GM19025 (cell line): ENCODE results near the gene ATG5.

Experiments used
- ATAC-seq: cut with Tn5 transposase; IDR thresholded peaks from one replicate; pipeline ENCODE4 v1.9.1; 2021; ENCODE audit warnings: mild to moderate bottlenecking, low read depth, moderate library complexity; ENCODE audit not compliant: unreplicated experiment

The ATG5 gene

DNA sequence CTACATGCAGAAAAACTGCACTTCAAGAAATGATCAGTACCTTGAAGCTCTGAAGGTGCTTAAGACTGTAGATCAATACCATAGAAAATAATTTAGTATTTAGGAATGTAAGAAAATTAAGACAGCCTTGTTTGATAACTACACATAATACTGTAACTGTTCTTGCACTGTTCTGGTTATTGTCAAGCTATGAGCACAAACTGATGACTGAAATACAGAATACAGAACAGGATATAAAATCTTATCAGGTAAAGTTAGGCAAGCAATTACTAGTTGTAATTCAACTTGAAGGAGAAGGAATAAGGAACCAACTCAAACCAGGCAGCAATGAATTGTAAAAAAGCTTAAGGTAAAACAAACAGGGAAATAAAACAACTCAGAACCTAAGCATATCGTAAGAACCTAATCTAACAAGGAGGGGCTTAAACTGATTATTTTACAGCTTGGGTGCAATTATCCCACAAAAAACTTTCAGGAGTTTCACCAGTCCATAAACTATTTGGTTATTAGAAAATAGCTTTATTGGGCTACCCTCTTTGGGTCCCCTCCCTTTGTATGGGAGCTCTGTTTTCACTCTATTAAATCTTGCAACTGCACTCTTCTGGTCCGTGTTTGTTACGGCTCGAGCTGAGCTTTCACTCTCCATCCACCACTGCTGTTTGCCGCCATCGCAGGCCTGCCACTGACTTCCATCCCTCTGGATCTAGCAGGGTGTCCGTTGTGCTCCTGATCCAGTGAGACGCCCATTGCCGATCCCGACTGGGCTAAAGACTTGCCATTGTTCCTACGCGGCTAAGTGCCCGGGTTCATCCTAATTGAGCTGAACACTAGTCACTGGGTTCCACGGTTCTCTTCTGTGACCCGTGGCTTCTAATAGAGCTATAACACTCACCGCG lies 97.7 kb downstream of the ATG5 start:
- no peak for ATAC-seq

- no peak for ATAC-seq
Observed at GRCh38 chr6:106226676-106227075, 98.9 kb downstream of the ATG5 start.

DNA sequence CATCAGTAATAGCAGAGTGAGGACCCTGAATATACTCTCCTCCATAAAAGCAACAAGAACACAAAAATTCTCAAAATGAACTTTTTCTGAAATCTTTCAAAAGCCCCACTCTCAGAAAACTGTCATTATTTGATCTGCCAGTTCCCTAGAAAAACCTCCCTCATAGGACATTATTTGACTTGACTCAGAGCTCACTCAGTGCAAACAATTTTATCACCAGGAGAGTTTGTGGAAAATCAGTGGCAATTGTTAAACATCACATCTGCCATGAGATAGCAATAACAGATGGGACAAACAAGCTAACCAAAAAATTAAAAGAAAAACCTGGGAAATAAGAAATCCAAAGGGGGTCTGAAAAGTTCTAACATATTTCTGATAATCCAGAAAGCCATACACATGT lies 100.0 kb downstream of the ATG5 start:
- ATAC-seq: no peak

- ATAC-seq: no peak
Observed at GRCh38 chr6:106223300-106223930, 102.1 kb downstream of the ATG5 start.

- no peak for ATAC-seq
Observed at GRCh38 chr6:106220485-106220884, 105.1 kb downstream of the ATG5 start.

DNA sequence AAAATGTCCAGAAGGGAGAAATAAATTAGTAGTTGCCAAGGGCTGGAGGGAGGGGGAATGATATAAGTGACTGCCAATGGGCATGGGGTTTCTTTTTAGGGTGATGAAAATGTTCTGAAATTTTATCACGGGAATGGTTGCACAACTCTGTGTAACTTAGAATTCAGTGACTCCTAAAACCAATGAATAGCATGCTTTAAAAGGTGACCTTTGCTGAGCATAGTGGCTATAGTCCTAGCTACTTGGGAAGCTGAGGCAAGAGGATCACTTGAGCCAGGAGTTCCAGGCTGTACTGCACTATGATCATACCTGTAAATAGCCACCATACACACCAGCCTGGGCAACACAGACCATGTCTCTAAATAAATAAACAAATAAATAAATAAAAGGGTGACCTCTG lies 109.0 kb downstream of the ATG5 start:
- no peak for ATAC-seq

- no peak for ATAC-seq
Observed at GRCh38 chr6:106215608-106216007, 110.0 kb downstream of the ATG5 start.

GRCh38 chr6:106214531-106214930 lies 111.0 kb downstream of the ATG5 start:
- ATAC-seq: no peak

GRCh38 chr6:106213660-106214289 lies 111.8 kb downstream of the ATG5 start:
- no peak for ATAC-seq

GRCh38 chr6:106212576-106212975 lies 113.0 kb downstream of the ATG5 start:
- ATAC-seq: no peak

- peak; percentile 41 for ATAC-seq
Observed at GRCh38 chr6:106206905-106207304, 118.7 kb downstream of the ATG5 start.

- no peak for ATAC-seq
Observed at GRCh38 chr6:106204961-106205360, 120.6 kb downstream of the ATG5 start.

GRCh38 chr6:106199998-106200397 lies 125.6 kb downstream of the ATG5 start:
- no peak for ATAC-seq

DNA sequence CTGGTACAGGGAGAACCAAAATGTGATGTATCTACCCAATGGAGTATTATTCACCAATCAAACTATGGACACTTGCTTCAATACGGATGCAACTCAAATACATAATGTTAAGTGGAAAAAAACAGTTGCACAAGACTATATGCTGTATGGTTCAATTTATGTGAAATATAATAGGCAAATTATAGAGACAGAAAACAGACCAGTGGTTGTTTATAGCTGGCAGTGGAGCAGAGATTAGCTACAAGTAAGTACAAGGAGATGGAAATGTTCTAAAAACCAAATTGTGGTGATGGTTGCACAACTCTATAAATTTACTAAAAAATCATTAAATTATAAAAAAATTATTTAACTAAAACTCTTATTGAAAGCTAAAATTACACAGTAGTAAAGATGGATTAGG lies 126.2 kb downstream of the ATG5 start:
- ATAC-seq: no peak

DNA sequence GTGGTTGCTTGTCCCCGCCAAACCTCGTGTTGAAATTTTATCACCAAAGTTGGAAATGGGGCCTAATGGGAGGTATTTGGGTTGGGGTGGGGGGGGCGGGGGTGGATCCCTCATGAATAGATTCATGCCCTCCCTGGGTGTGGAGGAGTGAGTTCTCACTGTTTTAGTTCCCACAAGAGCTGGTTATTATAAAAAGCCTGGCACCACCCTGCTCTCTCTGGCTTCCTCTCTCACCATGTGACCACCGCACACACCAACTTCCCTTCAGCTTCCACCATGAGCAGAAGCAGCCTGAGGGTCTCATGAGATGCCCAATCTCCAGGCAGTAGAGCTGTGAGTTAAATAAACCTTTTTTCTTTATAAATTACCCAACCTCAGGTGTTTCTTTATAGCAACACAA lies 128.1 kb downstream of the ATG5 start:
- ATAC-seq: no peak

- no peak for ATAC-seq
Observed at GRCh38 chr6:106194949-106195921, 130.3 kb downstream of the ATG5 start.

- no peak for ATAC-seq
Observed at GRCh38 chr6:106192824-106193223, 132.7 kb downstream of the ATG5 start.

- no peak for ATAC-seq
Observed at GRCh38 chr6:106188104-106188794, 137.3 kb downstream of the ATG5 start.

DNA sequence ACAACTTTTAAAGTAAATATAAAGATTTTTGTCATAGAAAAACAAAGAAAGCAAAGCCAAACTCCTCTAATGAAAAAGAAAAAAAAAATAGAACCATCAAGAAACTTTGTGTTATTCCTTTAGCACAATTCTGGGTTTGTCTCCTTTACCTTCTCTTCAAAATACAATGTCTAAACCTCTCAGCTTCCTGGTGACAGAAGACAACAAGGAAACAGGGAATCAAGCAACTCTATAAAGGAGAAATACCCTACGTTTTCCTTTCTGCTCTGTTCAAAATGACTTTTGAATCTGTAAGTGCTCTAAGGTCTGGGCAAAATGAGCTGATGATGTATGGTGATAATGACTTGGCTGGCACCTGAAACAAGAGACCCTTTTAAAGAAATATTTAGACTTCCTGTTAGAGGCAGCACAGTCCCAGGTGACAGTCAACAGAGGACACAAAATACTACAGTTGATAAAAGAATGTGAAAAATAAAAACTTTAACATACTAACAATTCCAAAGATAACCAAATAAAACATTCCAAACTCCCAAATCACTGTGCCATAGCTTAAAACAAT lies 138.1 kb downstream of the ATG5 start:
- no peak for ATAC-seq
